Ascending aorta (tissue), 2 donors: ENCODE data around the gene NECTIN2. TPM values are rescaled to one million over a fixed set of nuclear protein-coding genes. Genes with fewer than 3 reads are reported as not detected.
"Not testable (repeated sequence)": the region's sequence is repeated elsewhere in the genome, so short reads cannot be mapped to it uniquely, and the experiment has no call there.

Experiments
- DNase-seq, 2 donors: peaks; one replicate each; pipeline ENCODE4 v3.0.0-alpha.2; 2019; ENCODE audit warnings: low spot score in 2 of 2
- H3K27ac ChIP-seq, 2 donors: fragments of 200-600 bp; sonication (generic); one replicate each; pipeline ENCODE4 v1.5.1; 2016 to 2017; ENCODE audit warnings: mild to moderate bottlenecking in 1 of 2
- H3K27me3 ChIP-seq: fragments of 200-600 bp; sonication (generic); one replicate; pipeline ENCODE4 v1.5.1; 2017
- H3K36me3 ChIP-seq, 2 donors: fragments of 200-600 bp; sonication (generic); one replicate each; pipeline ENCODE4 v1.5.1; 2016
- H3K4me1 ChIP-seq, 2 donors: fragments of 200-600 bp; sonication (generic); one replicate each; pipeline ENCODE4 v1.5.1; 2016 to 2017; ENCODE audit warnings: mild to moderate bottlenecking in 1 of 2
- H3K4me3 ChIP-seq, 2 donors: fragments of 200-600 bp; sonication (generic); one replicate each; pipeline ENCODE4 v1.5.1; 2016 to 2017; ENCODE audit warnings: mild to moderate bottlenecking in 1 of 2
- H3K9me3 ChIP-seq, 2 donors: fragments of 200-600 bp; sonication (generic); one replicate each; pipeline ENCODE4 v1.5.1; 2016
- intact Hi-C: fragments of 100-400 bp; cut with DNase I; formaldehyde crosslinking; loops from one replicate; pipeline ENCODE4 v1.15.1; 2023
- total RNA-seq: library from RNA; depleted of rRNA; stranded (reverse); fragments of >200 nt; gene quantifications from one replicate; pipeline ENCODE4 v1.1.0, GENCODE V29; 2016
- TF ChIP-seq, protein P1 (sequence below), 3 experiments: fragments of 200-600 bp in 2 of 3; fragments of 450-650 bp in 1 of 3; sonication (generic) in 2 of 3; IDR thresholded peaks; one replicate each; pipeline ENCODE4 v1.5.1; 2016 to 2019; ENCODE audit warnings: antibody characterized with exemption in 3 of 3, mild to moderate bottlenecking in 1 of 3, moderate library complexity in 1 of 3

Gene NECTIN2
- total RNA-seq, 1 donor from 2014 or later, result 125 TPM

DNA sequence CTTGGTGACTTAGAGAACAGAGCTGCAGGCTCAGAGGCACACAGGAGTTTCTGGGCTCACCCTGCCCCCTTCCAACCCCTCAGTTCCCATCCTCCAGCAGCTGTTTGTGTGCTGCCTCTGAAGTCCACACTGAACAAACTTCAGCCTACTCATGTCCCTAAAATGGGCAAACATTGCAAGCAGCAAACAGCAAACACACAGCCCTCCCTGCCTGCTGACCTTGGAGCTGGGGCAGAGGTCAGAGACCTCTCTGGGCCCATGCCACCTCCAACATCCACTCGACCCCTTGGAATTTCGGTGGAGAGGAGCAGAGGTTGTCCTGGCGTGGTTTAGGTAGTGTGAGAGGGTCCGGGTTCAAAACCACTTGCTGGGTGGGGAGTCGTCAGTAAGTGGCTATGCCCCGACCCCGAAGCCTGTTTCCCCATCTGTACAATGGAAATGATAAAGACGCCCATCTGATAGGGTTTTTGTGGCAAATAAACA lies 78.2 kb downstream of the NECTIN2 start:
- H3K9me3 ChIP-seq, result no peaks in the 10 kb centered on the region
- intact Hi-C loops, result no loop called here
- H3K27ac ChIP-seq, result no peak overlapping the region
- no peak for DNase-seq
- no peaks in the 10 kb centered on the region for H3K27me3 ChIP-seq
- no peak overlapping the region for H3K4me3 ChIP-seq
- TF ChIP-seq, protein P1, sequence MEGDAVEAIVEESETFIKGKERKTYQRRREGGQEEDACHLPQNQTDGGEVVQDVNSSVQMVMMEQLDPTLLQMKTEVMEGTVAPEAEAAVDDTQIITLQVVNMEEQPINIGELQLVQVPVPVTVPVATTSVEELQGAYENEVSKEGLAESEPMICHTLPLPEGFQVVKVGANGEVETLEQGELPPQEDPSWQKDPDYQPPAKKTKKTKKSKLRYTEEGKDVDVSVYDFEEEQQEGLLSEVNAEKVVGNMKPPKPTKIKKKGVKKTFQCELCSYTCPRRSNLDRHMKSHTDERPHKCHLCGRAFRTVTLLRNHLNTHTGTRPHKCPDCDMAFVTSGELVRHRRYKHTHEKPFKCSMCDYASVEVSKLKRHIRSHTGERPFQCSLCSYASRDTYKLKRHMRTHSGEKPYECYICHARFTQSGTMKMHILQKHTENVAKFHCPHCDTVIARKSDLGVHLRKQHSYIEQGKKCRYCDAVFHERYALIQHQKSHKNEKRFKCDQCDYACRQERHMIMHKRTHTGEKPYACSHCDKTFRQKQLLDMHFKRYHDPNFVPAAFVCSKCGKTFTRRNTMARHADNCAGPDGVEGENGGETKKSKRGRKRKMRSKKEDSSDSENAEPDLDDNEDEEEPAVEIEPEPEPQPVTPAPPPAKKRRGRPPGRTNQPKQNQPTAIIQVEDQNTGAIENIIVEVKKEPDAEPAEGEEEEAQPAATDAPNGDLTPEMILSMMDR (IDR thresholded peaks at IDR 0.05), result no peak
- H3K4me1 ChIP-seq, result no peaks in the 10 kb centered on the region
- H3K36me3 ChIP-seq, result no peaks in the 10 kb centered on the region

DNA sequence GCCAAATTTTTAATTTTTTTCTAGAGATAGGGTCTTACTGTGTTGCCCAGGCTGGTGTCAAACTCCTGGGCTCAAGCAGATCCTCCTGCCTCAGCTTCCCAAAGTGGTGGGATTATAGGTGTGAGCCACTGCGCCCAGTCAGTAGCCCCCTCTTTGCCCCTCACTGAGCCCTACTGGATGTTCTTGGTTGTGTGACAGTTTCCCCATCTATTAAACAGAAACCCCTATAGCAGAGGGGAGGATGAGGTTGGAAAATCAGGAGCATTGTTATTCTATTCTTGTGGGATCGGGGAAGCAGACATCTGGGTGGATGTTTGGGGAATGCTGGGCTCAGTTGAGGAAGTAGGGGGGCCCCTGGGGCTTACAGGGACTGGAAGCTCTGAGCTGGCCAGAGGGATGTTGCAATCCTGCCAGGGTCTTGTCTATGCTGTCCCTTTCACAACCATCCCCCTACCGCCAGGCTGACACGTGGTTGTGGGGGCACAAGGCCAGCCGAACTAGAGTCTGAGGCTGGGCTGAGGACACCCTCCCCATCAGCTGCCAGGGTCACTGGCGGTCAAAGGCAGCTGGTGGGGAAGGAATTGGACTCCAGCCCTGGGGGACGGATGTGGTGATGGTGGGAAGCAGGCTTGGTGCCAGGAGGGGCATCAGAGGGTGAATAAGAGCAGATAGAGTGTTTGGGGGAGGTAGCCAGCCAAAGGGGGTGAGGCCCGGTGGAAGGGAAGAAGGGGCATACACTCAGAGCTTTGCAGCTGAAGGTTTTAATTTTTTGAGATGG lies 79.2 kb downstream of the NECTIN2 start:
- Histone ChIP-seq H3K9me3 (no peaks in the 10 kb centered on the region), H3K4me3 (no peak overlapping the region), H3K4me1 (no peaks in the 10 kb centered on the region), H3K36me3 (no peaks in the 10 kb centered on the region), H3K27ac (peak overlapping the region in 1 of 2 donors; percentile 32), H3K27me3 (no peaks in the 10 kb centered on the region)
- intact Hi-C loops, result no loop called here
- peak; percentile 69 to 83 for DNase-seq
- TF ChIP-seq, protein P1 (IDR thresholded peaks at IDR 0.05), result no peak

DNA sequence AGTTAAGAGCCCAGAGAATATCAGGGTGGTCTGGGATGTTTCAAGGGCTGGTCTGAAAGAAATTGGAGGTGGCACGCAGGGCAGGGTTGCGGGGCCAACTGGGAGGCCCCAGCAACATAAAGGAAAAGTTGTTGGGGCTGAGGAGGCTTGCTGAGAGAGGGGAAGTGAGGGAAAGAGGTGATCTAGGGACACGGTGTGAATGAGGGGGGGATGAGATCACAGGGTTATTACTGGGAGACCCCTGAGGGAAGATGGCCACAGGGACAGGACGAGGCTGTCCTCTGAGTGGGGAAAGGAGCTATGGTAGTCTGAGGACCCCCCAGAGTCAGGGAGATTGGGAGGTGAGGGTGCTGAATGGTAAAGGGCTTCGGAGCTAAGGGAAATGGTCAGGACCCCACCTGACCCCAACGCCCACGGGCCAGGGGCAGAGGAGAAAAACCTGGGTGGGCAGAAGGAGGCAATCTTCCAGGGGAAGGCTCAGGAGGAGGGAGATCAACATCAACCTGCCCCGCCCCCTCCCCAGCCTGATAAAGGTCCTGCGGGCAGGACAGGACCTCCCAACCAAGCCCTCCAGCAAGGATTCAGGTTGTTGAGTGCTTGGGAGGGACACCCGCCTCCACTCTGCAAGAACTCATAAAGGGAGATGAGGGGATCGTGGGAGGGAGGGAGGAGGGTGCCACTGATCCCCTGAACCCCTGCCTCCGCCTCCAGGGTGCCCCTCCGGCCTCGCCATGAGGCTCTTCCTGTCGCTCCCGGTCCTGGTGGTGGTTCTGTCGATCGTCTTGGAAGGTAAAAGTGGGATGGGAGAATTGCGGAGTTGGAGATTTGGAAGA lies 80.4 kb downstream of the NECTIN2 start:
- H3K36me3 ChIP-seq, H3K4me1 ChIP-seq, H3K9me3 ChIP-seq, H3K27ac ChIP-seq, DNase-seq, H3K27me3 ChIP-seq, intact Hi-C loops: not testable (repeated sequence)
- H3K4me3 ChIP-seq, result peak overlapping the region in 1 of 2 donors; percentile 42

DNA sequence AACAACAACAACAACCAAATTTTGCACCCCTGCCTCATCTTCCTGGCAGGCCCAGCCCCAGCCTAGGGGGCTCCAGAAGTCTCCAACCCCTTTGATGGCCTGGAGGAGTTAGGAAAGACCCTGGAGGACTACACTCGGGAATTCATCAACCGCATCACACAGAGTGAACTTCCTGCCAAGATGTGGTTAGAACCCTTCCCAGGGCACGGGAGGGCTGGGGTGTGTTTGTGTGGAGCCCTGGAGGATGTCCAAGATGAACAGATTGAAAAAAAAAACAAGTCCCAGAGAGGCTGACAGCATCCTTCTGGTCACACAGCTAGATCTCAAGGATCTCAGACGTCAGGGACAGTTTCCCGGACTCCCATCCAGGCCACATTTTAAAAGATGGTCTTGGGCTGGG lies 81.6 kb downstream of the NECTIN2 start:
- Histone ChIP-seq H3K4me1 (no peaks in the 10 kb centered on the region), H3K9me3 (no peaks in the 10 kb centered on the region), H3K27ac (no peak overlapping the region), H3K27me3 (no peaks in the 10 kb centered on the region), H3K36me3 (no peaks in the 10 kb centered on the region), H3K4me3 (no peak overlapping the region)
- DNase-seq, result no peak
- TF ChIP-seq, protein P1 (IDR thresholded peaks at IDR 0.05), result no peak
- intact Hi-C loops, result no loop called here

DNA sequence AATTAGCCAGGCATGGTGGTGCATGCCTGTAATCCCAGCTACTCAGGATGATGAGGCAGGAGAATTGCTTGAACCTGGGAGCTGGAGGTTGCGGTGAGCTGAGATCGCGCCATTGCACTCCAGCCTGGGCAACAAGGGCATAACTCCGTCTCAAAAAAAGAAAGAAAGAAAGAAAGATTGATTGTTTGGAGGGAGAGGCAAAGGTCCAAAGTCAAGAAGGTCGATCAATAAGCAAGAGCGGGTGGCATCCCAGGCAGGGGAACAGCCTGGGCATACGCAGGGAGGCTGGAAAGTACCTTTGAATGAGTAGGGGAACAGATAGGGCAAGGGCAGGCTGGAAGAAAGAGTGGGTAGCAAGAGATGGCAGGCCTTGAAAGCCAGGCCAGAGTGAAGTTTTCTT lies 84.0 kb downstream of the NECTIN2 start:
- no peaks in the 10 kb centered on the region for H3K36me3 ChIP-seq

More for the DNA sequence above, 84.0 kb downstream of the NECTIN2 start:
- Histone ChIP-seq H3K27me3 (no peaks in the 10 kb centered on the region), H3K27ac (no peak overlapping the region), H3K4me3 (no peak overlapping the region), H3K9me3 (no peaks in the 10 kb centered on the region), H3K4me1 (no peaks in the 10 kb centered on the region)
- DNase-seq, result no peak
- TF ChIP-seq, protein P1 (IDR thresholded peaks at IDR 0.05), result no peak
- intact Hi-C loops, result no loop called here
